H9 (cell line): Measurements from ENCODE around the gene FBLN2. TPM values are rescaled to one million over a fixed set of nuclear protein-coding genes. Genes with fewer than 3 reads are reported as not detected.

ENCODE experiments used
- DNase-seq: peaks from one replicate; pipeline ENCODE4 v3.0.0-alpha.2; 2017
- H2AFZ ChIP-seq: one replicate; pipeline ENCODE4 v1.6.1; 2013; ENCODE audit warnings: mild to moderate bottlenecking, low read length, control low read depth, moderate library complexity
- H2AK5ac ChIP-seq: 2 replicates; pipeline ENCODE4 v1.6.1; 2013; ENCODE audit warnings: low read length, control low read depth, mixed read lengths; ENCODE audit not compliant: insufficient read length
- H2BK120ac ChIP-seq: one replicate; pipeline ENCODE4 v1.6.1; 2013; ENCODE audit warnings: low read depth, mild to moderate bottlenecking, low read length, control low read depth, inconsistent platforms; ENCODE audit not compliant: poor library complexity, severe bottlenecking
- H2BK12ac ChIP-seq: 2 replicates; pipeline ENCODE4 v1.6.1; 2013; ENCODE audit warnings: low read length, control low read depth, mixed read lengths, low read depth; ENCODE audit not compliant: insufficient read length
- H2BK15ac ChIP-seq: 2 replicates; pipeline ENCODE4 v1.6.1; 2013; ENCODE audit warnings: low read depth, low read length, control low read depth
- H2BK20ac ChIP-seq: one replicate; pipeline ENCODE4 v1.6.1; 2013; ENCODE audit warnings: low read depth, mild to moderate bottlenecking, low read length, control low read depth, inconsistent platforms; ENCODE audit not compliant: poor library complexity, severe bottlenecking
- H2BK5ac ChIP-seq: 2 replicates; pipeline ENCODE4 v1.6.1; 2013; ENCODE audit warnings: low read length, control low read depth, mixed read lengths; ENCODE audit not compliant: insufficient read length
- H3K14ac ChIP-seq: 2 replicates; pipeline ENCODE4 v1.6.1; 2013; ENCODE audit warnings: low read length, control low read depth; ENCODE audit not compliant: insufficient read depth
- H3K18ac ChIP-seq: 2 replicates; pipeline ENCODE4 v1.6.1; 2013; ENCODE audit warnings: low read depth, mild to moderate bottlenecking, mixed read lengths, low read length, control low read depth; ENCODE audit not compliant: insufficient read length
- H3K23ac ChIP-seq: 2 replicates; pipeline ENCODE4 v1.6.1; 2013; ENCODE audit warnings: low read length, control low read depth, mixed read lengths, low read depth; ENCODE audit not compliant: insufficient read length
- H3K23me2 ChIP-seq: 2 replicates; pipeline ENCODE4 v1.6.1; 2013; ENCODE audit warnings: low read depth, mild to moderate bottlenecking, mixed read lengths, low read length, control low read depth; ENCODE audit not compliant: insufficient read length, poor library complexity, severe bottlenecking
- H3K27ac ChIP-seq: 2 replicates; pipeline ENCODE4 v1.5.1; 2013; ENCODE audit warnings: low read length, control low read depth, mixed read lengths, low read depth; ENCODE audit not compliant: insufficient read length
- H3K27me3 ChIP-seq: 2 replicates; pipeline ENCODE4 v1.6.1; 2013; ENCODE audit warnings: low read length, control low read depth, inconsistent platforms; ENCODE audit not compliant: insufficient read depth
- H3K4ac ChIP-seq: 2 replicates; pipeline ENCODE4 v1.6.1; 2013; ENCODE audit warnings: low read depth, mild to moderate bottlenecking, control low read depth, inconsistent platforms, low read length, moderate library complexity
- H3K4me1 ChIP-seq: 2 replicates; pipeline ENCODE4 v1.6.1; 2013; ENCODE audit warnings: low read length, control low read depth, inconsistent platforms; ENCODE audit not compliant: insufficient read depth
- H3K4me2 ChIP-seq: 2 replicates; pipeline ENCODE4 v1.6.1; 2013; ENCODE audit warnings: low read length, control low read depth, mixed read lengths; ENCODE audit not compliant: insufficient read length, insufficient read depth
- H3K56ac ChIP-seq: 2 replicates; pipeline ENCODE4 v1.6.1; 2013; ENCODE audit warnings: low read depth, mild to moderate bottlenecking, mixed read lengths, low read length, control low read depth; ENCODE audit not compliant: insufficient read length
- H3K79me1 ChIP-seq: 2 replicates; pipeline ENCODE4 v1.6.1; 2013; ENCODE audit warnings: low read depth, mild to moderate bottlenecking, moderate library complexity, low read length, control low read depth, inconsistent platforms; ENCODE audit not compliant: insufficient read depth, poor library complexity, severe bottlenecking
- H3K79me2 ChIP-seq: 2 replicates; pipeline ENCODE4 v1.6.1; 2013; ENCODE audit warnings: low read length, control low read depth, inconsistent platforms; ENCODE audit not compliant: insufficient read depth
- H3K9ac ChIP-seq: 2 replicates; pipeline ENCODE4 v1.6.1; 2013; ENCODE audit warnings: low read length, control low read depth, mixed read lengths; ENCODE audit not compliant: insufficient read length; ENCODE audit errors: extremely low read depth
- H3K9me3 ChIP-seq: one replicate; pipeline ENCODE4 v1.6.1; 2013; ENCODE audit warnings: low read depth, low read length, inconsistent platforms; ENCODE audit not compliant: control insufficient read depth
- H3T11ph ChIP-seq: one replicate; pipeline ENCODE4 v1.6.1; 2013; ENCODE audit warnings: mild to moderate bottlenecking, low read length, control low read depth, inconsistent platforms
- H4K20me1 ChIP-seq: one replicate; pipeline ENCODE4 v1.6.1; 2013; ENCODE audit not compliant: control insufficient read depth, insufficient read length, insufficient read depth
- H4K5ac ChIP-seq: 2 replicates; pipeline ENCODE4 v1.6.1; 2013; ENCODE audit warnings: low read depth, mild to moderate bottlenecking, mixed read lengths, low read length, control low read depth; ENCODE audit not compliant: insufficient read length
- H4K8ac ChIP-seq: replicated peaks from 2 replicates; pipeline ENCODE4 v1.6.1; 2013; ENCODE audit warnings: low read length, control low read depth, mixed read lengths, low read depth; ENCODE audit not compliant: insufficient read length
- H4K91ac ChIP-seq: 2 replicates; pipeline ENCODE4 v1.6.1; 2013; ENCODE audit warnings: low read depth, mild to moderate bottlenecking, moderate library complexity, mixed read lengths, low read length, control low read depth; ENCODE audit not compliant: insufficient read length
- H3K27ac Mint-ChIP-seq, 3 experiments: 2 replicates in 2 of 3; 3 replicates in 1 of 3; pipeline ENCODE4 v1.8.0; 2020 to 2021; ENCODE audit warnings: mixed read lengths in 3 of 3, mild to moderate bottlenecking in 1 of 3, moderate library complexity in 1 of 3
- H3K27me3 Mint-ChIP-seq: 2 replicates; pipeline ENCODE4 v1.8.0; 2021; ENCODE audit warnings: low read depth, mild to moderate bottlenecking, moderate library complexity, mixed read lengths
- H3K36me3 Mint-ChIP-seq, 3 experiments: 2 replicates in 2 of 3; 3 replicates in 1 of 3; pipeline ENCODE4 v1.8.0; 2020 to 2021; ENCODE audit warnings: low read depth in 3 of 3, mixed read lengths in 3 of 3; ENCODE audit not compliant: insufficient read depth in 1 of 3
- H3K4me1 Mint-ChIP-seq, 2 experiments: 2 replicates each; pipeline ENCODE4 v1.8.0; 2020; ENCODE audit warnings: mixed read lengths in 2 of 2
- H3K4me3 Mint-ChIP-seq, 2 experiments: 2 replicates in 1 of 2; 3 replicates in 1 of 2; pipeline ENCODE4 v1.8.0; 2020 to 2021; ENCODE audit warnings: mild to moderate bottlenecking in 2 of 2, mixed read lengths in 2 of 2, moderate library complexity in 1 of 2
- H3K9me3 Mint-ChIP-seq, 2 experiments: 2 replicates in 1 of 2; 3 replicates in 1 of 2; pipeline ENCODE4 v1.8.0; 2020; ENCODE audit warnings: mild to moderate bottlenecking in 2 of 2, mixed read lengths in 2 of 2, moderate library complexity in 1 of 2
- CTCF ChIP-seq: fragments of 200-600 bp; sonication (generic); conservative IDR thresholded peaks from 3 replicates; pipeline ENCODE4 v1.8.0; 2021; ENCODE audit warnings: antibody characterized with exemption, mild to moderate bottlenecking
- WGBS: extraction: QIAGEN DNeasy Blood & Tissue Kit; methylation state at CpG from one replicate; pipeline ENCODE4 v1.1.7; 2013; ENCODE audit warnings: missing lambda C conversion rate, low lambda C conversion rate, mixed read lengths; ENCODE audit not compliant: insufficient read length; ENCODE audit errors: extremely low coverage; 5-methylcytosine and 5-hydroxymethylcytosine counted together
- total RNA-seq: library from RNA; stranded (reverse); gene quantifications from 2 replicates; pipeline ENCODE4 v1.2.1, GENCODE V29; 2021

The FBLN2 gene
- total RNA-seq, 1 experiment from 2014 or later = 11.8 TPM

- Histone ChIP-seq H3K4me2 (no peak overlapping the region), H2BK12ac (no peak overlapping the region), H3K9ac (no peak overlapping the region), H3K23ac (no peak overlapping the region), H3K4me1 (peaks cover 5% of the 10 kb centered on the region; the same call in 1 of the 2 replicates), H3K27me3 (no peaks in the 10 kb centered on the region), H3K79me1 (no peaks in the 10 kb centered on the region), H3K18ac (no peak overlapping the region), H3K79me2 (no peaks in the 10 kb centered on the region), H3K9me3 (no peaks in the 10 kb centered on the region), H2BK5ac (no peak overlapping the region), H3K14ac (no peak overlapping the region), H3K27ac (no peak overlapping the region), H2BK20ac (no peak overlapping the region), H4K8ac (no peak overlapping the region), H4K20me1 (no peaks in the 10 kb centered on the region), H3K4ac (no peak overlapping the region), H2BK15ac (no peak overlapping the region), H2BK120ac (no peak overlapping the region), H3K23me2 (no peaks in the 10 kb centered on the region), H4K91ac (no peak overlapping the region), H4K5ac (no peak overlapping the region), H2AK5ac (no peak overlapping the region), H3T11ph (no peak overlapping the region), H2AFZ (no peak overlapping the region), H3K56ac (no peak overlapping the region)
- Mint-ChIP-seq H3K9me3 (no peaks in the 10 kb centered on the region), H3K36me3 (no peaks in the 10 kb centered on the region), H3K4me3 (no peak overlapping the region), H3K27ac (peak overlapping the region in 1 of 3 experiments; percentile 87; a peak in 3 of 7 replicates), H3K27me3 (no peaks in the 10 kb centered on the region), H3K4me1 (peaks cover 20 to 23% of the 10 kb centered on the region in 2 experiments)
- WGBS = no CpG with 5 or more reads among the region's 18 CpGs
- no peak for DNase-seq
- TF ChIP-seq CTCF = no peak
These were observed 25.3 kb downstream of the FBLN2 start for GRCh38 chr3:13574083-13574797.
